ENCODE results near the gene HSFX3.
"Not testable (repeated sequence)": the region's sequence is repeated elsewhere in the genome, so short reads cannot be mapped to it uniquely, and the experiment has no call there.

HSFX3 gene

GRCh38 chrX:149549701-149550100 lies at the start of gene HSFX3:
Gene HSFX3, minus strand, starts transcription at chrX:149549924. Its CDS starts 72 bp downstream, at chrX:149549852.
- DNase-seq (ENCODE audit: low read depth) = not testable (repeated sequence)

- not testable (repeated sequence) for DNase-seq (ENCODE audit: low read depth)
Measured at GRCh38 chrX:149598603-149599002, 48.9 kb upstream of the HSFX3 start.

- DNase-seq (ENCODE audit: low read depth) = not testable (repeated sequence)
Measured at GRCh38 chrX:149595943-149596342, 46.2 kb upstream of the HSFX3 start.

- not testable (repeated sequence) for DNase-seq (ENCODE audit: low read depth)
Measured at GRCh38 chrX:149595214-149595613, 45.5 kb upstream of the HSFX3 start, which contains the start of gene HSFX2. Gene HSFX2, minus strand, starts transcription at chrX:149595314. Its CDS starts 614 bp downstream, at chrX:149594700.

- DNase-seq (ENCODE audit: low read depth) = not testable (repeated sequence)
Measured at GRCh38 chrX:149590993-149591392, 41.3 kb upstream of the HSFX3 start.

GRCh38 chrX:149587359-149587758 lies 37.6 kb upstream of the HSFX3 start, which contains the start of gene MAGEA9B:
Gene MAGEA9B, minus strand, starts transcription at chrX:149587459. Its CDS starts 4,280 bp downstream, at chrX:149583179.
- DNase-seq (ENCODE audit: low read depth) = not testable (repeated sequence)

- DNase-seq (ENCODE audit: low read depth) = not testable (repeated sequence)
Measured at GRCh38 chrX:149585631-149586030, 35.9 kb upstream of the HSFX3 start.

GRCh38 chrX:149573456-149573855 lies 23.7 kb upstream of the HSFX3 start:
- DNase-seq (ENCODE audit: low read depth) = not testable (repeated sequence)

GRCh38 chrX:149572743-149573142 lies 23.0 kb upstream of the HSFX3 start:
- DNase-seq (ENCODE audit: low read depth) = no peak

GRCh38 chrX:149571770-149572169 lies 22.0 kb upstream of the HSFX3 start:
- no peak for DNase-seq (ENCODE audit: low read depth)

- no peak for DNase-seq (ENCODE audit: low read depth)
Measured at GRCh38 chrX:149570668-149571067, 20.9 kb upstream of the HSFX3 start.

- no peak for DNase-seq (ENCODE audit: low read depth)
Measured at GRCh38 chrX:149569770-149570169, 20.0 kb upstream of the HSFX3 start.

- no peak for DNase-seq (ENCODE audit: low read depth)
Measured at GRCh38 chrX:149568701-149569296, 19.1 kb upstream of the HSFX3 start.

- DNase-seq (ENCODE audit: low read depth) = no peak
Measured at GRCh38 chrX:149567621-149568417, 18.1 kb upstream of the HSFX3 start.

- DNase-seq (ENCODE audit: low read depth) = no peak
Measured at GRCh38 chrX:149563359-149563758, 13.6 kb upstream of the HSFX3 start.

GRCh38 chrX:149555251-149555650 lies 5.5 kb upstream of the HSFX3 start:
- DNase-seq (ENCODE audit: low read depth) = not testable (repeated sequence)

- DNase-seq (ENCODE audit: low read depth) = not testable (repeated sequence)
Measured at GRCh38 chrX:149551939-149552248, 2.2 kb upstream of the HSFX3 start.

GRCh38 chrX:149551245-149551938 lies 1.7 kb upstream of the HSFX3 start:
- not testable (repeated sequence) for DNase-seq (ENCODE audit: low read depth)

- not testable (repeated sequence) for DNase-seq (ENCODE audit: low read depth)
Measured at GRCh38 chrX:149550454-149550853, 730 bp upstream of the HSFX3 start.

GRCh38 chrX:149547782-149548181 lies 1.9 kb downstream of the HSFX3 start:
- DNase-seq (ENCODE audit: low read depth) = not testable (repeated sequence)

GRCh38 chrX:149546962-149547361 lies 2.8 kb downstream of the HSFX3 start:
- DNase-seq (ENCODE audit: low read depth) = not testable (repeated sequence)

Measured in stimulated activated CD8-positive, alpha-beta memory T cell treated with anti-CD3 and anti-CD28 coated beads, Interleukin-7, amount 100 ng/mL, for 24 hours (primary cell).